Superior temporal gyrus (tissue), 1 donor: ENCODE measurements around the gene FGB.

Source experiments
- DNase-seq: peaks from one replicate; pipeline ENCODE4 v3.0.0-alpha.2; 2016; ENCODE audit errors: extremely low spot score

Gene FGB

GRCh38 chr4:154562697-154563254 is at the start of gene FGB:
FGB (plus strand) TSS chr4:154563011; CDS start chr4:154563019, 8 bp downstream.
- no peak for DNase-seq

GRCh38 chr4:154516318-154517029 is 46.3 kb upstream of the FGB start:
- DNase-seq, result peak; percentile 72

- DNase-seq, result no peak
These were observed 45.2 kb upstream of the FGB start for GRCh38 chr4:154517591-154517990.

- DNase-seq, result no peak
These were observed 43.6 kb upstream of the FGB start for GRCh38 chr4:154519214-154519613.

GRCh38 chr4:154521607-154522006 is 41.2 kb upstream of the FGB start:
- DNase-seq, result no peak

GRCh38 chr4:154526151-154526550 is 36.7 kb upstream of the FGB start:
- no peak for DNase-seq

- DNase-seq, result no peak
These were observed 35.5 kb upstream of the FGB start for GRCh38 chr4:154527308-154527707.

GRCh38 chr4:154528869-154529268 is 33.9 kb upstream of the FGB start:
- DNase-seq, result no peak

GRCh38 chr4:154529728-154530519 is 32.9 kb upstream of the FGB start:
- DNase-seq, result no peak

- no peak for DNase-seq
These were observed 28.5 kb upstream of the FGB start for GRCh38 chr4:154534296-154534695.

GRCh38 chr4:154542271-154542879 is 20.4 kb upstream of the FGB start:
- DNase-seq, result no peak

GRCh38 chr4:154545689-154546088 is 17.1 kb upstream of the FGB start:
- DNase-seq, result no peak

- DNase-seq, result peak; percentile 98
These were observed 12.7 kb upstream of the FGB start, which contains the start of gene PLRG1 for GRCh38 chr4:154549894-154550790. PLRG1 (minus strand) TSS chr4:154550400; CDS start chr4:154550308, 92 bp downstream.

- peak; percentile 89 for DNase-seq
These were observed 10.7 kb upstream of the FGB start for GRCh38 chr4:154551872-154552686.

- DNase-seq, result no peak
These were observed 3.7 kb upstream of the FGB start for GRCh38 chr4:154559141-154559493.

GRCh38 chr4:154559494-154560418 is 3.1 kb upstream of the FGB start:
- DNase-seq, result peak; percentile 67

- no peak for DNase-seq
These were observed 2.4 kb upstream of the FGB start for GRCh38 chr4:154560419-154560801.

GRCh38 chr4:154560824-154561231 is 2.0 kb upstream of the FGB start:
- DNase-seq, result no peak

- no peak for DNase-seq
These were observed 1.5 kb downstream of the FGB start for GRCh38 chr4:154564311-154564710.
